ENCODE data around the gene HYAL3. TPM values are rescaled to one million over a fixed set of nuclear protein-coding genes. Genes with fewer than 3 reads are reported as not detected.

The HYAL3 gene
- total RNA-seq, 3 donors from 2014 or later = 1.4 to 2.9 (median 1.4) TPM

GRCh38 chr3:50323614-50324199, 24.5 kb upstream of the HYAL3 start:
- intact Hi-C loops (cut with DNase I, micrococcal nuclease) = no loop called here
- DNase-seq = peak in 1 of 3 donors; percentile 62
- H3K4me3 ChIP-seq = no peak overlapping the region
- H3K4me1 ChIP-seq (ENCODE audit: low read depth) = peaks cover 39% of the 10 kb centered on the region
- no peak for ATAC-seq
- TF ChIP-seq CTCF (IDR thresholded peaks at IDR 0.05) = no peak
- H3K9me3 ChIP-seq = no peaks in the 10 kb centered on the region
- no peaks in the 10 kb centered on the region for H3K36me3 ChIP-seq (ENCODE audit: low read depth)

- H3K4me3 ChIP-seq = no peak overlapping the region
- intact Hi-C loops (cut with DNase I, micrococcal nuclease) = no loop called here
- TF ChIP-seq CTCF (IDR thresholded peaks at IDR 0.05) = no peak
- H3K9me3 ChIP-seq = no peaks in the 10 kb centered on the region
- H3K36me3 ChIP-seq (ENCODE audit: low read depth) = no peaks in the 10 kb centered on the region
- ATAC-seq (no peak), DNase-seq (no peak)
- H3K4me1 ChIP-seq (ENCODE audit: low read depth) = peaks cover 45% of the 10 kb centered on the region
Measured at GRCh38 chr3:50323092-50323600, 23.9 kb upstream of the HYAL3 start.

GRCh38 chr3:50322386-50323091, 23.3 kb upstream of the HYAL3 start, which contains the start of gene HYAL2:
Gene HYAL2, minus strand, starts transcription at chr3:50322745. Its CDS starts 2,256 bp downstream, at chr3:50320489.
- DNase-seq = peak; percentile 43 to 78 (median 61)
- peak within 1 kb of the TSS; percentile 74 for H3K4me3 ChIP-seq
- peaks cover 49% of the 10 kb centered on the region for H3K4me1 ChIP-seq (ENCODE audit: low read depth)
- no peaks in the 10 kb centered on the region for H3K9me3 ChIP-seq
- intact Hi-C loops (cut with DNase I, micrococcal nuclease) = no loop called here
- H3K36me3 ChIP-seq (ENCODE audit: low read depth) = no peaks in the 10 kb centered on the region
- no peak for TF ChIP-seq CTCF (IDR thresholded peaks at IDR 0.05)
- ATAC-seq = no peak

- peak in 1 of 3 donors; percentile 54 for DNase-seq
- H3K4me3 ChIP-seq = no peak overlapping the region
- H3K9me3 ChIP-seq = no peaks in the 10 kb centered on the region
- no peak for TF ChIP-seq CTCF (IDR thresholded peaks at IDR 0.05)
- peaks cover 49% of the 10 kb centered on the region for H3K4me1 ChIP-seq (ENCODE audit: low read depth)
- no peak for ATAC-seq
- no peaks in the 10 kb centered on the region for H3K36me3 ChIP-seq (ENCODE audit: low read depth)
- intact Hi-C loops (cut with DNase I, micrococcal nuclease) = no loop called here
Measured at GRCh38 chr3:50322115-50322385, 22.8 kb upstream of the HYAL3 start.

GRCh38 chr3:50321336-50322114, 22.3 kb upstream of the HYAL3 start:
- Histone ChIP-seq H3K36me3 (ENCODE audit: low read depth) (no peaks in the 10 kb centered on the region), H3K4me3 (peak overlapping the region; percentile 74), H3K9me3 (no peaks in the 10 kb centered on the region), H3K4me1 (ENCODE audit: low read depth) (peaks cover 49% of the 10 kb centered on the region)
- peak; percentile 81 for ATAC-seq
- TF ChIP-seq CTCF (IDR thresholded peaks at IDR 0.05) = peak; percentile 23
- DNase-seq = peak; percentile 89 to 93 (median 93)
- intact Hi-C loops (cut with DNase I, micrococcal nuclease) = no loop called here
